HepG2 (cell line): ENCODE data around the gene NLGN2. TPM values are rescaled to one million over a fixed set of nuclear protein-coding genes. Genes with fewer than 3 reads are reported as not detected.

Source experiments
- BRCA1 ChIP-seq: sonication (generic); formaldehyde crosslinking; IDR thresholded peaks from 2 replicates; pipeline ENCODE4 v1.4.0; 2020; ENCODE audit warnings: missing genetic modification reagents
- GFI1 ChIP-seq: sonication (generic); formaldehyde crosslinking; IDR thresholded peaks from 2 replicates; pipeline ENCODE4 v1.5.0; 2020; ENCODE audit warnings: missing genetic modification reagents, mild to moderate bottlenecking, borderline replicate concordance
- GMEB1 ChIP-seq: sonication (generic); formaldehyde crosslinking; IDR thresholded peaks from 2 replicates; pipeline ENCODE4 v1.5.1; 2020; ENCODE audit warnings: missing genetic modification reagents, mild to moderate bottlenecking, borderline replicate concordance
- MYPOP ChIP-seq: sonication (generic); formaldehyde crosslinking; IDR thresholded peaks from 2 replicates; pipeline ENCODE4 v1.8.1; 2023; ENCODE audit warnings: mild to moderate bottlenecking, moderate library complexity, missing genetic modification reagents
- NFE2L2 ChIP-seq: fragments of 150-350 bp; IDR thresholded peaks from 2 replicates; pipeline ENCODE4 v1.6.1; 2014; ENCODE audit warnings: low read length
- NFIC ChIP-seq: IDR thresholded peaks from 2 replicates; pipeline ENCODE4 v1.6.1; 2012; ENCODE audit warnings: mild to moderate bottlenecking, low read length, inconsistent platforms
- NFKB2 ChIP-seq: sonication (generic); formaldehyde crosslinking; IDR thresholded peaks from 2 replicates; pipeline ENCODE4 v1.4.0; 2020; ENCODE audit warnings: missing genetic modification reagents, borderline replicate concordance
- NR1H2 ChIP-seq: sonication (generic); formaldehyde crosslinking; IDR thresholded peaks from 2 replicates; pipeline ENCODE4 v1.8.1; 2022; ENCODE audit warnings: low read depth, missing genetic modification reagents, borderline replicate concordance
- PCBP1 ChIP-seq: fragments of 200-400 bp; formaldehyde crosslinking; IDR thresholded peaks from 2 replicates; pipeline ENCODE4 v1.6.1; 2017; ENCODE audit warnings: mild to moderate bottlenecking, low read depth, low read length, borderline replicate concordance
- RBM22 ChIP-seq: fragments of 200-400 bp; formaldehyde crosslinking; optimal IDR thresholded peaks from 2 replicates; pipeline ENCODE3; 2017; ENCODE audit warnings: mild to moderate bottlenecking, low read length, moderate library complexity
- REST ChIP-seq, 2 experiments: IDR thresholded peaks; 2 replicates each; pipeline ENCODE4 v1.6.1; 2011 to 2012; ENCODE audit warnings: low read length in 2 of 2, borderline replicate concordance in 1 of 2, low read depth in 1 of 2, mild to moderate bottlenecking in 1 of 2, moderate library complexity in 1 of 2
- TBP ChIP-seq: sonication (generic); formaldehyde crosslinking; IDR thresholded peaks from 2 replicates; pipeline ENCODE4 v1.5.0; 2020; ENCODE audit warnings: missing genetic modification reagents
- ZC3H4 ChIP-seq: sonication (generic); formaldehyde crosslinking; IDR thresholded peaks from 2 replicates; pipeline ENCODE4 v1.4.0; 2020; ENCODE audit warnings: missing genetic modification reagents, borderline replicate concordance
- ZNF263 ChIP-seq: sonication (generic); formaldehyde crosslinking; IDR thresholded peaks from 2 replicates; pipeline ENCODE4 v1.4.0; 2020; ENCODE audit warnings: missing genetic modification reagents
- ZNF609 ChIP-seq: sonication (generic); formaldehyde crosslinking; IDR thresholded peaks from 2 replicates; pipeline ENCODE4 v1.4.0; 2020; ENCODE audit warnings: mild to moderate bottlenecking, missing genetic modification reagents, borderline replicate concordance
- ZNF747 ChIP-seq: sonication (generic); formaldehyde crosslinking; IDR thresholded peaks from 2 replicates; pipeline ENCODE4 v1.8.1; 2023; ENCODE audit warnings: missing genetic modification reagents, mild to moderate bottlenecking, borderline replicate concordance
- polyA plus RNA-seq, 8 experiments: library from polyadenylated mRNA; depleted of rRNA in 3 of 8; stranded (reverse) in 7 of 8; unstranded in 1 of 8; fragments of >200 nt; fragmentation: Illumina TruSeq in 4 of 8; extraction: Trizol in 4 of 8; gene quantifications; 2 replicates each; pipeline versions ENCODE4 v1.2.1 to v1.2.3, GENCODE V29; 2011 to 2016; ENCODE audit warnings: low read depth in 4 of 8, missing spikeins in 1 of 8, mixed read lengths in 1 of 8; ENCODE audit not compliant: insufficient read depth in 1 of 8
- total RNA-seq, 5 experiments: library from RNA; depleted of rRNA; stranded (reverse); fragments of >200 nt; fragmentation: Illumina TruSeq; extraction: Trizol; gene quantifications; 2 replicates each; pipeline ENCODE4 v1.2.3, GENCODE V29; 2016; ENCODE audit warnings: low read depth in 1 of 5

Gene NLGN2
- total and polyA plus RNA-seq, 2 of the 13 experiments (the other 11 are each of a cell fraction or from before 2014, with no cell fraction given) = 1.9 to 11.0 TPM

- TF ChIP-seq REST (IDR thresholded peaks at IDR 0.05; ENCODE audit: borderline replicate concordance in 1 of 2, low read depth in 1 of 2, low read length in 2 of 2) (peak in 1 of 2 experiments; percentile 25; a peak in 1 of 4 replicates), MYPOP (peak; percentile 71), NFKB2 (peak; percentile 89; the same call in 1 of the 2 replicates), GMEB1 (CRISPR knock-in tag) (peak; percentile 58; the same call in 1 of the 2 replicates), ZNF609 (CRISPR knock-in tag) (0 out of 2 replicates have a peak, but pooled peaks have one; percentile 15), ZNF747 (CRISPR knock-in tag) (0 out of 2 replicates have a peak, but pooled peaks have one; percentile 24), BRCA1 (CRISPR knock-in tag) (0 out of 2 replicates have a peak, but pooled peaks have one; percentile 64), PCBP1 (peak; percentile 77; the same call in 1 of the 2 replicates), ZC3H4 (CRISPR knock-in tag) (peak; percentile 7; the same call in 1 of the 2 replicates), GFI1 (CRISPR knock-in tag) (peak; percentile 46; the same call in 1 of the 2 replicates), NFE2L2 (no peak), NFIC (no peak), RBM22 (no peak), ZNF263 (peak; percentile 57; the same call in 1 of the 2 replicates), NR1H2 (CRISPR knock-in tag) (0 out of 2 replicates have a peak, but pooled peaks have one; percentile 43), TBP (CRISPR knock-in tag) (no peak)
Measured at GRCh38 chr17:7403977-7404736, 3.5 kb upstream of the NLGN2 start, which contains the start of gene TMEM256 (continued).
